T-helper 2 cell (primary cell): ENCODE measurements around the gene NKAIN1.
"Not testable (repeated sequence)": the region's sequence is repeated elsewhere in the genome, so short reads cannot be mapped to it uniquely, and the experiment has no call there.

ENCODE experiments used
- DNase-seq, 5 experiments: peaks; one replicate each; pipeline versions ENCODE4 v3.0.0 to v3.0.0-alpha.2; 2012 to 2022

The NKAIN1 gene

GRCh38 chr1:31232689-31233088, 7.0 kb downstream of the NKAIN1 start:
- no peak for DNase-seq

GRCh38 chr1:31231802-31232201, 7.9 kb downstream of the NKAIN1 start:
- DNase-seq, result no peak

DNA sequence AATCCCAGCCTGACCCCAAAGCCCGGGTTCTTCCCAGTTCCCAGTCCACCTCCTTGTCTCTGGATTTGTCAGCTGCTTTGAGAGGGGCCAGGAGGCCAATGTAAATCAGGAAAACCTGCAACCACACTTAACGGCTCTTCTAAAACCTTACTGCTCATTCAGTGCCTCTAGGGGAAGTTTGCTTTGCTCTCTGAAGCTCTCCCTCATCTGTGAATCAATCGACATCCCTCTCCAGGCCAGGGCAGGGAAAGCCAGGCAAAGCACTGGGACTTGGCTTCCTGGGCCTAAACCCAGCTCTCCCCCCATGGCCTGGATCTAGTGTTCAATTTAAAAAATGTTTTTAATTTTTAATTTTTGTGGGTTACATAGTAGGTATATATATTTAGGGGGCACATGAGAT, 9.3 kb downstream of the NKAIN1 start:
- DNase-seq, result no peak

- DNase-seq, result no peak
Observed at GRCh38 chr1:31228986-31229385, 10.7 kb downstream of the NKAIN1 start.

DNA sequence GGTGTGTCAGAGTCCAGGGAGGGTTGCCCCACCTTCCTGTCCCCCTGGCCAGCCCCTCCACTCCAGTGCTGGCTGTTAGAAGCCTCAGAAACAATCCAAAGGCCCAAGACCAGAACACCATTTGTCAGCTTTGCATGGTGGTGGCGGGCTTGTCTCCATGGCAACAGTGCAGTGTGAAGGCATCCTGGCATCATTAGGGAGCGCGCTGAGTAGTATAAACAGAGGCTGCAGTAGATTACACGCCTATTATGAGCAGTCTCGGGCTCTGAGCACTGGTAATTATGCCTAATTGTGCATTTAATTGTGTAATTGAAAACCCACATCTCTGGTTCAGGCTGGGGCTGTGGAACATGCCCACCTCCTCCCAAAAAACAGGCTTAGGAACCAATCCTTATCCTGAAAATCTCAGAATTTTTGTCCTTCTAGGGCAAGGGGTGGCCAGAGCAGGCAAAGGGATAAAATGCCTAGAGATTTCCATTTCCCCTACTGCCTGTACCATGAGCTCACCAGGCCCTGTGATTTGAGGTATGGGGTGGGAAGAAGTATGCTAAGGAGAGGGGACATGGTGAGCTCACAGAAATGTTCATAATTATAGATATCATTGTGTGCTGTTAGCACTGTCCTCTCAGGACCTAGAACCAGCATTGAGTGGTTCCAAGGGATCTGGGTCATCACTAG, 11.7 kb downstream of the NKAIN1 start:
- no peak for DNase-seq

DNA sequence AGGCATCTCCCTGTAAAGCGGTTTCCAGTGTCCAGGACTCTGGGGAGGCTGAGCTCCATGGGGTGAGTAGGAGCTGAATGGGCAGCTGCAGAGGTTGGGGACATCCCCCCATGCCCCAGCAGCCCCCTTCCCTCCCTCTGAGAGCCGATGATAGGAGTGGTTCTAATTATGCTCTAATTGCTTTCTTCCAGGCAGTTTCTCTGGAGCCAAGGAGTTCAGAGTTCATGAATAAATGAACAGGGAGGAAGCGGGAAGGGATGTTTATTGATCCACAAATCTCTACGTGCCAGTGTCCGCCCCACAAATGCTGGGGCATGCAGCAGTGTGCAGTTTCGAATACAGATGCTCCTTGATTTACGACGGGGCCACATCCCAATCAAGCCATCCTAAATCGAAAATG, 15.6 kb downstream of the NKAIN1 start:
- no peak for DNase-seq

DNA sequence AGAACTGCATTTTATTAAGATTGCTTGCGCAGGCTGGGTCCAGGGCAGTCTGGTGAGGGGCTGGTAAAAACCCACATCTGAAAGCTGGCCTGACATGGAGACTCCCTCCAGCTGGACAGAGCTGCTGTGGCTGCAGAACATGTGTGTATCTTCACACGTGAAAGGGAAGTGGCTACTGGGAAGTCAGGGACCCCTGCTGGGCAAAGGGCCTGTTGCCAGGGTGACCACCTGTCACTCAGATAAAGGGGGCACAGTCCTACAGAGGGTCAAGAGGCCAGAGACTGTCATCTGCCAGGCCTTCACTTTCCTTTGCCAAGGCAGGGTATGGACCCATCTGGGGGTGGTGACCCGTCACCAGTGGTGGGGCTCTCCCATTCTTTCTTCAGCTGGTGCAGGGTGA, 17.5 kb downstream of the NKAIN1 start:
- no peak for DNase-seq

- DNase-seq, result no peak
Observed at GRCh38 chr1:31221072-31221471, 18.6 kb downstream of the NKAIN1 start.

- DNase-seq, result no peak
Observed at GRCh38 chr1:31219489-31219888, 20.2 kb downstream of the NKAIN1 start.

DNA sequence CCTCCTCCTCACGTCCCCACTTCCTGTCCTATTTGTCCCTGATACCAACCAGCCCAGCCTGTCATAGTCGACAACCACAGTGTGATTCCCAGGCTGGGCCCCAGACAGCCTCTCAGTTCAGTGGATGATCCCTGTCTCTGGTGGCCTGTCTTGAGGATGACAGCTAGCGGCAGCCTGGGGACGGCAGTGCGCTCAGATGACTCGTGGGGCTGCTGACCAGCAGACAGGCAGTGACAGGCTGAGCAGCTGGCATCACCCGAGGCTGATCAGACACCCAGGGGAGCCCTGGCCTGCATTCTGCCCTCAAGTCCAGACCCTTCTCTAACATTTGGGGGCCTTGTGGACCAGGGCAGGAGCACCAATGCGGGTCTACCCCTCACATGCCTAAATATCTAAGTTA, 21.0 kb downstream of the NKAIN1 start:
- DNase-seq, result no peak

GRCh38 chr1:31216016-31216415, 23.7 kb downstream of the NKAIN1 start:
- DNase-seq, result no peak

DNA sequence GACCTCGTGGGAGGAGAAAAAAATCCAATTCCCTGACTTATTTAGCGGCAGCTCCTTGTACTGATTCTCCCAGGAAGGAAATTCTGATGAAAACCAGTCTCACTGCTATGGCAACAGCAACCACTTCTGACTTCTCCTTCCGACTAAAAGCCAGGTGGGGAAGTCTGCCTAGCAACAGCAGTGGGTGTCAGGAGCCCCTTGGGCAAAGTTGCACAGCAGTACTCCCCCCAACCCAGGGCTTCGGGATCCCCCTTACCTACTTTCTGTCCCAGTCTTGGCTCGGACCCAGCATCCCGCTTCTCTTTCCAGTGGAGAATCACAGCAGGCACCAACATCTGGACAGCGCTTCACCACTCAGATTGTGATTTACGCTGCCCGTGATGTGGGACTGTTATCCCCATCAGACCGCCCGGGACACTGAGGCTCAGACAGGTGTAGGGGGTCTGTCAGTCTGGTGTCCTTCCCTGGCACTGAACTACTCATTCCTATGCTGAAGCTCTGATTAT, 24.6 kb downstream of the NKAIN1 start:
- DNase-seq, result no peak

GRCh38 chr1:31214316-31215064, 25.2 kb downstream of the NKAIN1 start:
- no peak for DNase-seq

DNA sequence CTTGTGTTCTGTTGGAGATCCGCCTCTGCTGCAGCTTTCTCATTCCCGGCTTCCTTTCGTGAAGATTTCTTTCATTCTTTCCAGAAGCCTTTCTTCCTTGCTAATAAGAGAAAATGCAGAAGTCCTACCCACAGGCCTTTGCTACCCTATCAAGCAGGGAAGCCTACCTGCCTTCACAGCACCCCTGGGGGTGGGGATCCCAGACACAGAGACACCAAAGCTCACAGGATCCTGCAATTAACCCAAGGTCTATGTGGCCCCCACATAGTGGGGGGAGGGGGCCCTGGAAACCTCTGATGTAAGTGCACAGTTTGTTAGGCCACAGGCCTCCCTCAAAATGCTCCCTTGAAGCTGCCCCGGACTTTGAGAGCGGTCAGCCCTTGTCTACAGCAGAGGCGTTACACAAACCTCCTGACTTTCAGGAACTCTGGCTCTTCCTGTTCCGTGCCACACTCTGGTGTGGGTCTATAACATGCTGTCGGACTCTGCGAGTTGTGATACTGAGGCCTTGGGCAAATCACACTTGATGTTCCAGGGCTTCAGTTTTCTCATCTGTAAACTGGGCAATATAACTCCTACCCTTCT, 31.2 kb downstream of the NKAIN1 start:
- DNase-seq, result no peak

DNA sequence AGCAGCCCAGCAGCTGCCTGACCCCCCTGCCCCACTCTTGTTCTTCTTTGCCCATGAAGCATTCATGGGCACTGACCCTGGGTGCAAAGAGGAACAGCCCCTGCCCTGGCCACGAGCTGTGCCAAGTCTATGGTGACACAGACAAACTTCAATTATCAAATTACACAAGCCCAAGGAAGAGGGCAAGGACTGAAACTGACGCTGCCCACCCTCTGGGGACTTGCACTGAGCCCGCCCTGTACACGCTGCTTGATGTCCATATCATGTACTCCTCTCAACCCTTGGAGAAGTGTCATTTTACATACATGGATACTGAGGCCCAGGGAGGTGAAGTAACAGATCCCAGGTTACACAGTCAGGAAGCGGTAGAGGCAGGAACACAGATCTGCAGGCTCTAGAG, 32.1 kb downstream of the NKAIN1 start:
- no peak for DNase-seq

DNA sequence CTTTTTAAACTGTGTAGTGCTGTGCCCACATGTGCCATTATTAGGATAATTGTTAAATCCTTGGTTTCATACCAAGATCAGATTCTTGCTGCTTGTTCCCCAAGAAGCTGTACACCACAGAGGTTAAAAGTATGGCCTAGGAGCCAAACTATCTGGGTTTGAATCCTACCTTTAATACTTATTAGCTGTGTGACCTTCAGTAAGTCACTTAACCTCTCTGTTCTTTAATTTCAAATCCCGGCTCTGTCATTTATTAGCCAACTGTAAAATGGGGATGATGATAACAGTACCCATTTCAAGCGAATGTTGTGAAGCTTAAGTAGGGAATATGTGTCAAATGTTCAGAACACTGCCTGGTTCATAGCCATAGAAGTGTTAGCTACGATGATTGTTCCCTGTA, 32.6 kb downstream of the NKAIN1 start:
- no peak for DNase-seq

GRCh38 chr1:31203215-31203614, 36.5 kb downstream of the NKAIN1 start:
- no peak for DNase-seq

GRCh38 chr1:31201931-31202360, 37.7 kb downstream of the NKAIN1 start:
- DNase-seq, result no peak

- DNase-seq, result no peak
Observed at GRCh38 chr1:31199949-31200348, 39.7 kb downstream of the NKAIN1 start.

DNA sequence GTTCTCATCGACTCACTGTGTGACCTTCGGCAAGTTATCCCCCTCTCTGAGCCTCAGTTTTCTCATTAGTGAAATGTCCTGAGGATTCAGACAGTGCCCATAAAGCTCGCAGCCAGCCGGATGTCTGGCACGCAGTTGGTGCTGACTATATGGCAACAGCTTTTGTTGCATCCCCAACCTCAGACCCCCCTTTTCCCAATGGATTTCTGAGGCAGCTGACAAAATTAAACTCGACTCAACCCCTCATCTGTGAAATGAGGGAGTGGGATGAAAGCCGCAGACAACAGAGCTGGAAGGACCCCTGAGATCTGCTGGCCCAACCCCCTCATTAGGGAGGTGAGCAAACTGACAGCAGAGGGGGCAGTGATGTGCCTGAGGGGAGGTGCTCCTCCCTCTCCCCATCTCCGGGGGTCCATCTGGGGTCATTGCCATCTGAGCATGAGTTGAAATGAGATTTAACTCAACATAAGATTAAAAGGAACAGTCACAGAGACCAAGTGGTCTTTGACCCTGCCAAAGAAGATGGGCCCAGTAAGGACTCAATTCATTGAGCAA, 40.4 kb downstream of the NKAIN1 start:
- DNase-seq, result no peak

- DNase-seq, result no peak
Observed at GRCh38 chr1:31198600-31198999, 41.1 kb downstream of the NKAIN1 start.

- no peak for DNase-seq
Observed at GRCh38 chr1:31198150-31198549, 41.5 kb downstream of the NKAIN1 start.

DNA sequence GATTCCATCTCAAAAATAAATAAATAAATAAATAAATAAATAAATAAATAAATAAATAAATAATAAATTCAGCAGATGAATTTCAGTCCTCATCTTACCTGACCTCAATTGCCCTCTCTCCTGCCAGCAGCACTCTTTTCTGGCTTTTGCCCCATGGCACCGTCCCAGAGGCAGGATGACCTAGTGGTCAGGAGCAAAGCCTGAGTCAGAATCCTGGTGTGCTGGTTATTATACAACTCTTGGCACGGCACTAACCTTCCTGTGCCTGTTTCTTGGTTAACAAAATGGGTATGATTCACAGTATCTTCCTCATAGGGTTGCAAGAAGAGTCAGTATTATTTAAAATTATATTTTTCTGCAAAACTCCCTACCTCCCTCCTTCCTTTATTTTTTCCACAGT, 43.0 kb downstream of the NKAIN1 start:
- DNase-seq, result no peak

- not testable (repeated sequence) for DNase-seq
Observed at GRCh38 chr1:31195267-31195666, 44.4 kb downstream of the NKAIN1 start.
